ENCODE results near the gene ATP2A3.
"Not testable (repeated sequence)": the region's sequence is repeated elsewhere in the genome, so short reads cannot be mapped to it uniquely, and the experiment has no call there.

Gene ATP2A3

GRCh38 chr17:3953542-3953941 is 10.7 kb downstream of the ATP2A3 start:
- no peak for DNase-seq

- DNase-seq: no peak
Measured at GRCh38 chr17:3952186-3952585, 12.1 kb downstream of the ATP2A3 start.

- no peak for DNase-seq
Measured at GRCh38 chr17:3951420-3951819, 12.8 kb downstream of the ATP2A3 start.

- no peak for DNase-seq
Measured at GRCh38 chr17:3951003-3951402, 13.2 kb downstream of the ATP2A3 start.

GRCh38 chr17:3950584-3950983 is 13.7 kb downstream of the ATP2A3 start:
- no peak for DNase-seq

GRCh38 chr17:3949418-3949817 is 14.8 kb downstream of the ATP2A3 start:
- no peak for DNase-seq

GRCh38 chr17:3948551-3948950 is 15.7 kb downstream of the ATP2A3 start:
- DNase-seq: not testable (repeated sequence)

- no peak for DNase-seq
Measured at GRCh38 chr17:3947318-3947810, 16.9 kb downstream of the ATP2A3 start.

GRCh38 chr17:3946711-3947235 is 17.5 kb downstream of the ATP2A3 start:
- DNase-seq: no peak

GRCh38 chr17:3944485-3945388 is 19.5 kb downstream of the ATP2A3 start:
- peak; percentile 88 for DNase-seq

GRCh38 chr17:3943240-3943891 is 20.9 kb downstream of the ATP2A3 start:
- DNase-seq: no peak

GRCh38 chr17:3940965-3941698 is 23.1 kb downstream of the ATP2A3 start:
- DNase-seq: no peak

- no peak for DNase-seq
Measured at GRCh38 chr17:3937359-3937758, 26.9 kb downstream of the ATP2A3 start.

GRCh38 chr17:3935825-3936355 is 28.3 kb downstream of the ATP2A3 start:
- no peak for DNase-seq

- DNase-seq: peak; percentile 84
Measured at GRCh38 chr17:3935140-3935542, 29.1 kb downstream of the ATP2A3 start.

GRCh38 chr17:3929764-3930163 is 34.5 kb downstream of the ATP2A3 start:
- DNase-seq: no peak

- no peak for DNase-seq
Measured at GRCh38 chr17:3929181-3929580, 35.1 kb downstream of the ATP2A3 start.

GRCh38 chr17:3928406-3928805 is 35.8 kb downstream of the ATP2A3 start:
- no peak for DNase-seq

GRCh38 chr17:3927628-3928340 is 36.5 kb downstream of the ATP2A3 start:
- no peak for DNase-seq

GRCh38 chr17:3926860-3927627 is 37.2 kb downstream of the ATP2A3 start:
- DNase-seq: no peak

Data from eye (tissue), 1 donor.